Coronary artery (tissue), 2 donors: ENCODE measurements around the gene ATCAY.

Experiments
- DNase-seq: peaks from one replicate; pipeline ENCODE4 v3.0.0-alpha.2; 2017; ENCODE audit warnings: low spot score
- H3K27ac ChIP-seq, 2 donors: fragments of 200-600 bp; sonication (generic); one replicate each; pipeline ENCODE4 v1.5.1; 2016 to 2019
- H3K4me3 ChIP-seq: fragments of 200-600 bp; sonication (generic); 2 replicates; pipeline ENCODE4 v1.5.1; 2016; ENCODE audit warnings: mild to moderate bottlenecking, moderate library complexity
- CTCF ChIP-seq: fragments of 200-600 bp; sonication (generic); IDR thresholded peaks from one replicate; pipeline ENCODE4 v1.5.1; 2019; ENCODE audit warnings: antibody characterized with exemption

ATCAY gene

GRCh38 chr19:3975144-3975543, 94.7 kb downstream of the ATCAY start:
- Histone ChIP-seq H3K4me3 (no peak overlapping the region), H3K27ac (no peak overlapping the region)
- TF ChIP-seq CTCF, result no peak
- no peak for DNase-seq

GRCh38 chr19:3975637-3976087, 95.2 kb downstream of the ATCAY start:
- no peak for TF ChIP-seq CTCF
- Histone ChIP-seq H3K27ac (no peak overlapping the region), H3K4me3 (no peak overlapping the region)
- DNase-seq, result no peak

GRCh38 chr19:3976495-3977241, 96.2 kb downstream of the ATCAY start:
- no peak overlapping the region for H3K27ac ChIP-seq
- DNase-seq, result no peak
- H3K4me3 ChIP-seq, result no peak overlapping the region
- no peak for TF ChIP-seq CTCF
